WTC11 (cell line): Measurements from ENCODE around the gene GRAMD1B. TPM values are rescaled to one million over a fixed set of nuclear protein-coding genes. Genes with fewer than 3 reads are reported as not detected.

Source experiments
- ATAC-seq: fragments of 200-7000 bp; cut with Tn5 transposase; 2 replicates; pipeline ENCODE4 v1.10.0; 2021; ENCODE audit warnings: mild to moderate bottlenecking, moderate library complexity
- CTCF ChIA-PET: fragments of 300-600 bp; sonication (Branson Sonifier 250); formaldehyde crosslinking; loops from one replicate; lab custom pipeline; 2021; ENCODE audit warnings: antibody characterized with exemption; lab: Charles Lee
- POLR2A ChIA-PET: fragments of 350-600 bp; sonication (Branson Sonifier 250); formaldehyde crosslinking; loops from one replicate; lab custom pipeline; 2021; ENCODE audit warnings: antibody characterized with exemption; lab: Charles Lee
- DNase-seq: peaks from one replicate; pipeline ENCODE4 v3.0.0; 2021; ENCODE audit warnings: low spot score
- H3K27ac Mint-ChIP-seq: 2 replicates; pipeline ENCODE4 v1.8.0; 2021; ENCODE audit warnings: mixed read lengths
- H3K27me3 Mint-ChIP-seq: 2 replicates; pipeline ENCODE4 v1.8.0; 2021; ENCODE audit warnings: low read depth, mild to moderate bottlenecking, moderate library complexity, mixed read lengths
- H3K36me3 Mint-ChIP-seq: 2 replicates; pipeline ENCODE4 v1.8.0; 2021; ENCODE audit warnings: mixed read lengths
- H3K4me1 Mint-ChIP-seq: 2 replicates; pipeline ENCODE4 v1.8.0; 2022; ENCODE audit warnings: mixed read lengths
- H3K4me3 Mint-ChIP-seq: 2 replicates; pipeline ENCODE4 v1.8.0; 2021; ENCODE audit warnings: mild to moderate bottlenecking, moderate library complexity, mixed read lengths
- H3K9me3 Mint-ChIP-seq: 2 replicates; pipeline ENCODE4 v1.8.0; 2021; ENCODE audit warnings: mixed read lengths
- CBFB ChIP-seq: sonication (generic); formaldehyde crosslinking; IDR thresholded peaks from 2 replicates; pipeline ENCODE4 v1.8.1; 2022; ENCODE audit warnings: mild to moderate bottlenecking, low read depth, missing genetic modification reagents
- GRHL2 ChIP-seq: fragments of 250-450 bp; sonication (Bioruptor Pico); IDR thresholded peaks from 2 replicates; pipeline ENCODE4 v1.8.0; 2022; ENCODE audit warnings: mild to moderate bottlenecking, moderate library complexity; ENCODE audit not compliant: insufficient replicate concordance, severe bottlenecking
- SMAD4 ChIP-seq: sonication (generic); formaldehyde crosslinking; IDR thresholded peaks from 2 replicates; pipeline ENCODE4 v1.8.0; 2022; ENCODE audit warnings: mild to moderate bottlenecking, missing genetic modification reagents
- TEAD1 ChIP-seq: sonication (generic); formaldehyde crosslinking; IDR thresholded peaks from 2 replicates; pipeline ENCODE4 v1.8.0; 2022; ENCODE audit warnings: mild to moderate bottlenecking, missing genetic modification reagents
- TEAD4 ChIP-seq: sonication (generic); formaldehyde crosslinking; IDR thresholded peaks from 2 replicates; pipeline ENCODE4 v1.8.0; 2022; ENCODE audit warnings: mild to moderate bottlenecking, missing genetic modification reagents
- ZBTB21 ChIP-seq: sonication (generic); formaldehyde crosslinking; IDR thresholded peaks from 2 replicates; pipeline ENCODE4 v1.8.1; 2023; ENCODE audit warnings: mild to moderate bottlenecking, missing genetic modification reagents, borderline replicate concordance
- ZNF263 ChIP-seq: sonication (generic); formaldehyde crosslinking; IDR thresholded peaks from 2 replicates; pipeline ENCODE4 v1.8.1; 2022; ENCODE audit warnings: low read depth, mild to moderate bottlenecking, moderate library complexity, missing genetic modification reagents
- ZNF423 ChIP-seq: fragments of 250-450 bp; sonication (Bioruptor Pico); IDR thresholded peaks from 2 replicates; pipeline ENCODE4 v2.1.2; 2022; ENCODE audit warnings: mild to moderate bottlenecking, moderate library complexity
- ZNF671 ChIP-seq: fragments of 250-450 bp; sonication (Bioruptor Pico); IDR thresholded peaks from 2 replicates; pipeline ENCODE4 v1.8.0; 2021; ENCODE audit warnings: mild to moderate bottlenecking
- total RNA-seq: library from RNA; stranded (reverse); gene quantifications from 3 replicates; pipeline ENCODE4 v1.2.3, GENCODE V29; 2021
- TF ChIP-seq, protein P1 (sequence below): sonication (generic); formaldehyde crosslinking; IDR thresholded peaks from 2 replicates; pipeline ENCODE4 v1.8.0; 2023; ENCODE audit warnings: missing genetic modification reagents
- TF ChIP-seq, protein P2 (sequence below): sonication (generic); formaldehyde crosslinking; IDR thresholded peaks from 2 replicates; pipeline ENCODE4 v1.8.1; 2023; ENCODE audit warnings: mild to moderate bottlenecking, missing genetic modification reagents
- TF ChIP-seq, protein P3 (sequence below): sonication (generic); formaldehyde crosslinking; IDR thresholded peaks from 2 replicates; pipeline ENCODE4 v1.8.1; 2022; ENCODE audit warnings: mild to moderate bottlenecking, moderate library complexity, missing genetic modification reagents
- TF ChIP-seq, protein P4 (sequence below): sonication (generic); formaldehyde crosslinking; IDR thresholded peaks from 2 replicates; pipeline ENCODE4 v1.8.1; 2022; ENCODE audit warnings: missing genetic modification reagents, borderline replicate concordance
- TF ChIP-seq, protein P5 (sequence below): sonication (generic); formaldehyde crosslinking; IDR thresholded peaks from 2 replicates; pipeline ENCODE4 v1.8.0; 2022; ENCODE audit warnings: mild to moderate bottlenecking, missing genetic modification reagents
- TF ChIP-seq, protein P6 (sequence below): sonication (generic); formaldehyde crosslinking; IDR thresholded peaks from 2 replicates; pipeline ENCODE4 v1.8.0; 2022; ENCODE audit warnings: mild to moderate bottlenecking, missing genetic modification reagents
- TF ChIP-seq, protein P7 (sequence below): fragments of 250-450 bp; sonication (Bioruptor Pico); IDR thresholded peaks from 2 replicates; pipeline ENCODE4 v1.9.0; 2021; ENCODE audit warnings: mild to moderate bottlenecking
- TF ChIP-seq, protein P8 (sequence below): sonication (generic); formaldehyde crosslinking; IDR thresholded peaks from 2 replicates; pipeline ENCODE4 v1.8.0; 2022; ENCODE audit warnings: missing genetic modification reagents

The GRAMD1B gene
- total RNA-seq, 1 experiment from 2014 or later = 31.5 TPM

DNA sequence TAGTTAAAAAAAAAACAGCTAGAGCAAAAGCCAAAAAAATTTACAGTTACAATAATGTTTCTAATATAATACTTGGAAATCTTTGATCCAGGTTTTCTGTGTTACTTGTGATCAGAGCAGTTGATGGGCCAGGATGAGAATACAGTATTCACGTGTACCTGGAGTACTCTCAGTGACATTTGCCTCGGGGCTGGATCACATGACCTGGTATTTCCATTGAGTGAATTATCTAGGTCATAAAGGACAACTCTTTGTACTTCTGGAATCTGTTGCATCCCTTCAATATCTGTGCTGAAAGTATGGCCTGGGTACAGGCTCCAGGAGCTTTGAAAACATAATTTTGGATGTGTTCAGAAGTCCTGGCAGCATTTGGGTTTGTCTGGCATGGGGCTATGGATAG lies 93.5 kb downstream of the GRAMD1B start:
- TF ChIP-seq ZBTB21 (CRISPR knock-in tag) = no peak
- TF ChIP-seq, all 79 proteins: peak for 0
- ATAC-seq (no peak), DNase-seq (no peak)
- H3K27ac Mint-ChIP-seq = no peak overlapping the region
- no peaks in the 10 kb centered on the region for H3K36me3 Mint-ChIP-seq
- no peaks in the 10 kb centered on the region for H3K9me3 Mint-ChIP-seq
- H3K27me3 Mint-ChIP-seq = no peaks in the 10 kb centered on the region
- POLR2A ChIA-PET = no interaction called here
- peaks cover 63% of the 10 kb centered on the region for H3K4me1 Mint-ChIP-seq
- no peak overlapping the region for H3K4me3 Mint-ChIP-seq
- CTCF ChIA-PET = interaction anchor here (1.9 kb wide), 1 partner anchor 38 kb away, joined by 6 read pairs; no protein-coding TSS in a partner anchor

DNA sequence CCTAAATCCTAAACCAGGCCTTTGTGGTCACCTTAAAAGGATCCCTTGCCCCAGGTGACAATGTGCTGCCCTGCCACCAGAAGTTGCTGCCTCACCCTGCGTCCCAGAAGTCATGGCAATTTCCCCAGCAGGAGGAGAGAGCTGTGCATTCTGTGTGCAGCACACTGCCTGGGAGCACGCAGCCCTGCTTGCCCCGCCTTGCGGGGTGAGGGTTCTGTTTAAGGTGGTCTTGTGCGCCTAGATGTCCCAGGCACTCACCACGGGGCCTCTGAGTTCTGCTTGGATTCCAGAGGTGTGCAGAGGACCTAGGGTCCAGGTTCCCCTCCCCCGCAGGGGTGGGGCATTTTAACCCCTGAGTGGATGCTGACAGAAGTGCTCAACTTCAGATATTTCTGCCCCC lies 95.0 kb downstream of the GRAMD1B start:
- H3K4me1 Mint-ChIP-seq = peaks cover 52% of the 10 kb centered on the region
- TF ChIP-seq ZNF671 = no peak
- no peak for TF ChIP-seq ZBTB21 (CRISPR knock-in tag)
- peak overlapping the region; percentile 42; the same call in 1 of the 2 replicates for H3K27ac Mint-ChIP-seq
- CTCF ChIA-PET = interaction anchor here (1.3 to 2.7 kb wide), 7 partner anchors 10 to 118 kb away, joined by 3 to 12 read pairs (median 9); no protein-coding TSS in a partner anchor
- no peaks in the 10 kb centered on the region for H3K36me3 Mint-ChIP-seq
- H3K9me3 Mint-ChIP-seq = no peaks in the 10 kb centered on the region
- POLR2A ChIA-PET = no interaction called here
- H3K4me3 Mint-ChIP-seq = no peak overlapping the region
- no peak for DNase-seq
- peak; percentile 64 for ATAC-seq
- no peaks in the 10 kb centered on the region for H3K27me3 Mint-ChIP-seq

DNA sequence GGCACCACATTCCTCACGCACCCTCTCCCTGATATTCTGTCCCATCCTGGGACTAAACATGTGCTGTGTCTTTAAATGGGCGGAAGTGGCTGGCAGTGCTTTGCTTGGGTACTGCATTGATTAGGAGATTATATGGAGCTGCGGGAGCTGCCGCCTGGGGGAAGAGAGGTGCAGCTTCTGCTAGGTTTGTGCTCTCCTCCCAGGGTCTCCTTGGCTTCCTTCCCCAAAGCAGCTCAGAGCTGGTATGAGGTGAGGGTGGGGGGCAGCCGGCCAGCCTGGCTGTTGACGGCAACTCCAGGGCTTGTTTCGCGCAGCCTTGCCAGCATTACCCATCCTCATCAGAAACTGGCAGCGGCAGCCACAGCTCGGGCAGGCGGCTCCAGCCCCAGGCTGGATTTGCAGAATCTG lies 95.4 kb downstream of the GRAMD1B start:
- no peak overlapping the region for H3K27ac Mint-ChIP-seq
- H3K27me3 Mint-ChIP-seq = no peaks in the 10 kb centered on the region
- peaks cover 56% of the 10 kb centered on the region for H3K4me1 Mint-ChIP-seq
- no peak overlapping the region for H3K4me3 Mint-ChIP-seq
- no peaks in the 10 kb centered on the region for H3K36me3 Mint-ChIP-seq
- ChIA-PET POLR2A (no interaction called here), CTCF (interaction anchor here (0.9 to 2.7 kb wide), 9 partner anchors 9 to 118 kb away, joined by 3 to 14 read pairs (median 9); no protein-coding TSS in a partner anchor)
- DNase-seq (no peak), ATAC-seq (peak; percentile 74)
- H3K9me3 Mint-ChIP-seq = no peaks in the 10 kb centered on the region
- TF ChIP-seq, protein P1, sequence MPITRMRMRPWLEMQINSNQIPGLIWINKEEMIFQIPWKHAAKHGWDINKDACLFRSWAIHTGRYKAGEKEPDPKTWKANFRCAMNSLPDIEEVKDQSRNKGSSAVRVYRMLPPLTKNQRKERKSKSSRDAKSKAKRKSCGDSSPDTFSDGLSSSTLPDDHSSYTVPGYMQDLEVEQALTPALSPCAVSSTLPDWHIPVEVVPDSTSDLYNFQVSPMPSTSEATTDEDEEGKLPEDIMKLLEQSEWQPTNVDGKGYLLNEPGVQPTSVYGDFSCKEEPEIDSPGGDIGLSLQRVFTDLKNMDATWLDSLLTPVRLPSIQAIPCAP (CRISPR knock-in tag) = no peak
- no peak for TF ChIP-seq SMAD4 (CRISPR knock-in tag)
- no peak for TF ChIP-seq TEAD1
- no peak for TF ChIP-seq TEAD4 (CRISPR knock-in tag)
- TF ChIP-seq, protein P2, sequence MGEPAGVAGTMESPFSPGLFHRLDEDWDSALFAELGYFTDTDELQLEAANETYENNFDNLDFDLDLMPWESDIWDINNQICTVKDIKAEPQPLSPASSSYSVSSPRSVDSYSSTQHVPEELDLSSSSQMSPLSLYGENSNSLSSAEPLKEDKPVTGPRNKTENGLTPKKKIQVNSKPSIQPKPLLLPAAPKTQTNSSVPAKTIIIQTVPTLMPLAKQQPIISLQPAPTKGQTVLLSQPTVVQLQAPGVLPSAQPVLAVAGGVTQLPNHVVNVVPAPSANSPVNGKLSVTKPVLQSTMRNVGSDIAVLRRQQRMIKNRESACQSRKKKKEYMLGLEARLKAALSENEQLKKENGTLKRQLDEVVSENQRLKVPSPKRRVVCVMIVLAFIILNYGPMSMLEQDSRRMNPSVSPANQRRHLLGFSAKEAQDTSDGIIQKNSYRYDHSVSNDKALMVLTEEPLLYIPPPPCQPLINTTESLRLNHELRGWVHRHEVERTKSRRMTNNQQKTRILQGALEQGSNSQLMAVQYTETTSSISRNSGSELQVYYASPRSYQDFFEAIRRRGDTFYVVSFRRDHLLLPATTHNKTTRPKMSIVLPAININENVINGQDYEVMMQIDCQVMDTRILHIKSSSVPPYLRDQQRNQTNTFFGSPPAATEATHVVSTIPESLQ (CRISPR knock-in tag) = no peak
- TF ChIP-seq ZNF423 (CRISPR knock-in tag) = no peak
- TF ChIP-seq, protein P3, sequence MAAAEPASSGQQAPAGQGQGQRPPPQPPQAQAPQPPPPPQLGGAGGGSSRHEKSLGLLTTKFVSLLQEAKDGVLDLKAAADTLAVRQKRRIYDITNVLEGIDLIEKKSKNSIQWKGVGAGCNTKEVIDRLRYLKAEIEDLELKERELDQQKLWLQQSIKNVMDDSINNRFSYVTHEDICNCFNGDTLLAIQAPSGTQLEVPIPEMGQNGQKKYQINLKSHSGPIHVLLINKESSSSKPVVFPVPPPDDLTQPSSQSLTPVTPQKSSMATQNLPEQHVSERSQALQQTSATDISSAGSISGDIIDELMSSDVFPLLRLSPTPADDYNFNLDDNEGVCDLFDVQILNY (CRISPR knock-in tag) = no peak
- TF ChIP-seq ZNF263 (CRISPR knock-in tag) = no peak
- TF ChIP-seq, protein P4, sequence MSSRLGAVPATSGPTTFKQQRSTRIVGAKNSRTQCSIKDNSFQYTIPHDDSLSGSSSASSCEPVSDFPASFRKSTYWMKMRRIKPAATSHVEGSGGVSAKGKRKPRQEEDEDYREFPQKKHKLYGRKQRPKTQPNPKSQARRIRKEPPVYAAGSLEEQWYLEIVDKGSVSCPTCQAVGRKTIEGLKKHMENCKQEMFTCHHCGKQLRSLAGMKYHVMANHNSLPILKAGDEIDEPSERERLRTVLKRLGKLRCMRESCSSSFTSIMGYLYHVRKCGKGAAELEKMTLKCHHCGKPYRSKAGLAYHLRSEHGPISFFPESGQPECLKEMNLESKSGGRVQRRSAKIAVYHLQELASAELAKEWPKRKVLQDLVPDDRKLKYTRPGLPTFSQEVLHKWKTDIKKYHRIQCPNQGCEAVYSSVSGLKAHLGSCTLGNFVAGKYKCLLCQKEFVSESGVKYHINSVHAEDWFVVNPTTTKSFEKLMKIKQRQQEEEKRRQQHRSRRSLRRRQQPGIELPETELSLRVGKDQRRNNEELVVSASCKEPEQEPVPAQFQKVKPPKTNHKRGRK = no peak
- TF ChIP-seq, protein P5, sequence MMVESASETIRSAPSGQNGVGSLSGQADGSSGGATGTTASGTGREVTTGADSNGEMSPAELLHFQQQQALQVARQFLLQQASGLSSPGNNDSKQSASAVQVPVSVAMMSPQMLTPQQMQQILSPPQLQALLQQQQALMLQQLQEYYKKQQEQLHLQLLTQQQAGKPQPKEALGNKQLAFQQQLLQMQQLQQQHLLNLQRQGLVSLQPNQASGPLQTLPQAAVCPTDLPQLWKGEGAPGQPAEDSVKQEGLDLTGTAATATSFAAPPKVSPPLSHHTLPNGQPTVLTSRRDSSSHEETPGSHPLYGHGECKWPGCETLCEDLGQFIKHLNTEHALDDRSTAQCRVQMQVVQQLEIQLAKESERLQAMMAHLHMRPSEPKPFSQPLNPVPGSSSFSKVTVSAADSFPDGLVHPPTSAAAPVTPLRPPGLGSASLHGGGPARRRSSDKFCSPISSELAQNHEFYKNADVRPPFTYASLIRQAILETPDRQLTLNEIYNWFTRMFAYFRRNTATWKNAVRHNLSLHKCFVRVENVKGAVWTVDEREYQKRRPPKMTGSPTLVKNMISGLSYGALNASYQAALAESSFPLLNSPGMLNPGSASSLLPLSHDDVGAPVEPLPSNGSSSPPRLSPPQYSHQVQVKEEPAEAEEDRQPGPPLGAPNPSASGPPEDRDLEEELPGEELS (CRISPR knock-in tag) = no peak
- TF ChIP-seq GRHL2 (CRISPR knock-in tag) = no peak
- TF ChIP-seq, protein P6, sequence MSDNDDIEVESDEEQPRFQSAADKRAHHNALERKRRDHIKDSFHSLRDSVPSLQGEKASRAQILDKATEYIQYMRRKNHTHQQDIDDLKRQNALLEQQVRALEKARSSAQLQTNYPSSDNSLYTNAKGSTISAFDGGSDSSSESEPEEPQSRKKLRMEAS (CRISPR knock-in tag) = no peak
- TF ChIP-seq, protein P7, sequence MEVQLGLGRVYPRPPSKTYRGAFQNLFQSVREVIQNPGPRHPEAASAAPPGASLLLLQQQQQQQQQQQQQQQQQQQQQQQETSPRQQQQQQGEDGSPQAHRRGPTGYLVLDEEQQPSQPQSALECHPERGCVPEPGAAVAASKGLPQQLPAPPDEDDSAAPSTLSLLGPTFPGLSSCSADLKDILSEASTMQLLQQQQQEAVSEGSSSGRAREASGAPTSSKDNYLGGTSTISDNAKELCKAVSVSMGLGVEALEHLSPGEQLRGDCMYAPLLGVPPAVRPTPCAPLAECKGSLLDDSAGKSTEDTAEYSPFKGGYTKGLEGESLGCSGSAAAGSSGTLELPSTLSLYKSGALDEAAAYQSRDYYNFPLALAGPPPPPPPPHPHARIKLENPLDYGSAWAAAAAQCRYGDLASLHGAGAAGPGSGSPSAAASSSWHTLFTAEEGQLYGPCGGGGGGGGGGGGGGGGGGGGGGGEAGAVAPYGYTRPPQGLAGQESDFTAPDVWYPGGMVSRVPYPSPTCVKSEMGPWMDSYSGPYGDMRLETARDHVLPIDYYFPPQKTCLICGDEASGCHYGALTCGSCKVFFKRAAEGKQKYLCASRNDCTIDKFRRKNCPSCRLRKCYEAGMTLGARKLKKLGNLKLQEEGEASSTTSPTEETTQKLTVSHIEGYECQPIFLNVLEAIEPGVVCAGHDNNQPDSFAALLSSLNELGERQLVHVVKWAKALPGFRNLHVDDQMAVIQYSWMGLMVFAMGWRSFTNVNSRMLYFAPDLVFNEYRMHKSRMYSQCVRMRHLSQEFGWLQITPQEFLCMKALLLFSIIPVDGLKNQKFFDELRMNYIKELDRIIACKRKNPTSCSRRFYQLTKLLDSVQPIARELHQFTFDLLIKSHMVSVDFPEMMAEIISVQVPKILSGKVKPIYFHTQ = no peak
- TF ChIP-seq, protein P8, sequence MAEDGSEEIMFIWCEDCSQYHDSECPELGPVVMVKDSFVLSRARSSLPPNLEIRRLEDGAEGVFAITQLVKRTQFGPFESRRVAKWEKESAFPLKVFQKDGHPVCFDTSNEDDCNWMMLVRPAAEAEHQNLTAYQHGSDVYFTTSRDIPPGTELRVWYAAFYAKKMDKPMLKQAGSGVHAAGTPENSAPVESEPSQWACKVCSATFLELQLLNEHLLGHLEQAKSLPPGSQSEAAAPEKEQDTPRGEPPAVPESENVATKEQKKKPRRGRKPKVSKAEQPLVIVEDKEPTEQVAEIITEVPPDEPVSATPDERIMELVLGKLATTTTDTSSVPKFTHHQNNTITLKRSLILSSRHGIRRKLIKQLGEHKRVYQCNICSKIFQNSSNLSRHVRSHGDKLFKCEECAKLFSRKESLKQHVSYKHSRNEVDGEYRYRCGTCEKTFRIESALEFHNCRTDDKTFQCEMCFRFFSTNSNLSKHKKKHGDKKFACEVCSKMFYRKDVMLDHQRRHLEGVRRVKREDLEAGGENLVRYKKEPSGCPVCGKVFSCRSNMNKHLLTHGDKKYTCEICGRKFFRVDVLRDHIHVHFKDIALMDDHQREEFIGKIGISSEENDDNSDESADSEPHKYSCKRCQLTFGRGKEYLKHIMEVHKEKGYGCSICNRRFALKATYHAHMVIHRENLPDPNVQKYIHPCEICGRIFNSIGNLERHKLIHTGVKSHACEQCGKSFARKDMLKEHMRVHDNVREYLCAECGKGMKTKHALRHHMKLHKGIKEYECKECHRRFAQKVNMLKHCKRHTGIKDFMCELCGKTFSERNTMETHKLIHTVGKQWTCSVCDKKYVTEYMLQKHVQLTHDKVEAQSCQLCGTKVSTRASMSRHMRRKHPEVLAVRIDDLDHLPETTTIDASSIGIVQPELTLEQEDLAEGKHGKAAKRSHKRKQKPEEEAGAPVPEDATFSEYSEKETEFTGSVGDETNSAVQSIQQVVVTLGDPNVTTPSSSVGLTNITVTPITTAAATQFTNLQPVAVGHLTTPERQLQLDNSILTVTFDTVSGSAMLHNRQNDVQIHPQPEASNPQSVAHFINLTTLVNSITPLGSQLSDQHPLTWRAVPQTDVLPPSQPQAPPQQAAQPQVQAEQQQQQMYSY = no peak
- TF ChIP-seq CBFB = no peak
- TF ChIP-seq, all 79 proteins: peak for 0
